ENCODE data around the gene PARP14.

Gene PARP14

DNA sequence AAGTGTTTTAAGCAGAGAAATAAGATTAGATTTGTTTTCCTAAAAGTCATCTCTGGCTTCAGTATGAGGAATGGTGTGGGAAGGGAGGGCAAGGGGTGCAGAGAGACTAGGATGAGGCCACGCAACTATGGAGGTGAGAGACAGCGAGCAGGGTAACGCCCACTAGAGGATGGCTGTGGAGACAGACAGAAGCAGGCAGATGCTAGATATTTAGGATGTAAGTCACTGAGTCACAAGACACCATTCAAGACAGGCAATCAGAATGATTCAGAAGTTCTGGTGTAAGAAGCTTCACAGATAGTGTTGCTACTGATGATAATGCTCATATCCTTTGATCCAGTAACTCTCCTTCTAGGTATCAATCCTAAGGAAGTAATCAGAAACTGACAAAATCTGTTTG, 93.9 kb downstream of the PARP14 start:
- no peak for TF ChIP-seq FOXK2 (IDR thresholded peaks at IDR 0.05)
- no peak for TF ChIP-seq L3MBTL2 (conservative IDR thresholded peaks at IDR 0.05)
- TF ChIP-seq NFRKB (IDR thresholded peaks at IDR 0.05), result no peak
- TF ChIP-seq FOXM1 (IDR thresholded peaks at IDR 0.05; ENCODE audit: borderline replicate concordance), result no peak
- no peak for TF ChIP-seq SP1 (IDR thresholded peaks at IDR 0.05)
- CTCF ChIA-PET, result no interaction called here
- no peak for DNase-seq (ENCODE audit: extremely low spot score)
- POLR2A ChIA-PET, result no interaction called here

DNA sequence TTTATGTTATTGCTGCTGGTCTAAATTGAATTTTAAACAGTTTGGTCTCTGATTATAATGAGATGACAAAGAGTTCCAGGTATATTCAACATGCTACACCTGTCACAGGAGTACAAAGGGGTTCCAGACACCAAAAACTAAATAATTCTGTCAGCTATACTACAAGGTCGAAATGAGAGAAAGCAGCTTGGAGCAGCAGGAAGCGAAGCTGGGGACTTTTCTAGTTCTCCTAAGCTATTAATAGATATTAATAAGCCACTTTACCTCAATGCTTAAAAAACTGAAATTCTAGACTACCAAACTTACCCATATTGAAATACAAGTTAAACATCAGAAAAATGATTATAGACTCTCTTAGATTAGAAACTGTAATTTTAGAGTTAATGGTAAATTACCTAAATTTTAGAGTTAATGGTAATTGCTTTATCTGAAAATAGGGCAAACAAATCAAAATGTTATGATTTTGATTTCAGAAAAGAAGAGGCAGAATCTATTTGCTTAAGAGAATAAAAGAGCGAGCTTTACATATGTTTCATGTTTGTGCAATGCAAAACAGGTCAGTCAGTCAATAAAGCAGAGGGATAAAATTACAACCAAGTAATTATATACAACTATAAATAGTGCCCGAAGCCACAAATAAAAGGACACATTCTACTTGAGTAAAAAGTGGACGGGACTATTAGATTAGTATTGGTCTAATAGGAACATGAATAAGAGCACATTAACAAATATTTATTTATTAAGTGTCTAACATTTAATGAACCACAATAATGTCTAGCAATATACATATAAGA, 96.2 kb downstream of the PARP14 start:
- no peak for TF ChIP-seq SUZ12 (IDR thresholded peaks at IDR 0.05)
- TF ChIP-seq, protein P1, sequence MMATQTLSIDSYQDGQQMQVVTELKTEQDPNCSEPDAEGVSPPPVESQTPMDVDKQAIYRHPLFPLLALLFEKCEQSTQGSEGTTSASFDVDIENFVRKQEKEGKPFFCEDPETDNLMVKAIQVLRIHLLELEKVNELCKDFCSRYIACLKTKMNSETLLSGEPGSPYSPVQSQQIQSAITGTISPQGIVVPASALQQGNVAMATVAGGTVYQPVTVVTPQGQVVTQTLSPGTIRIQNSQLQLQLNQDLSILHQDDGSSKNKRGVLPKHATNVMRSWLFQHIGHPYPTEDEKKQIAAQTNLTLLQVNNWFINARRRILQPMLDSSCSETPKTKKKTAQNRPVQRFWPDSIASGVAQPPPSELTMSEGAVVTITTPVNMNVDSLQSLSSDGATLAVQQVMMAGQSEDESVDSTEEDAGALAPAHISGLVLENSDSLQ (IDR thresholded peaks at IDR 0.05), result no peak
- no peak for DNase-seq (ENCODE audit: extremely low spot score)
- ChIA-PET POLR2A (no interaction called here), CTCF (interaction anchor here (1.0 kb wide), 1 partner anchor 22 kb away, joined by 3 read pairs; no protein-coding TSS in a partner anchor)

DNA sequence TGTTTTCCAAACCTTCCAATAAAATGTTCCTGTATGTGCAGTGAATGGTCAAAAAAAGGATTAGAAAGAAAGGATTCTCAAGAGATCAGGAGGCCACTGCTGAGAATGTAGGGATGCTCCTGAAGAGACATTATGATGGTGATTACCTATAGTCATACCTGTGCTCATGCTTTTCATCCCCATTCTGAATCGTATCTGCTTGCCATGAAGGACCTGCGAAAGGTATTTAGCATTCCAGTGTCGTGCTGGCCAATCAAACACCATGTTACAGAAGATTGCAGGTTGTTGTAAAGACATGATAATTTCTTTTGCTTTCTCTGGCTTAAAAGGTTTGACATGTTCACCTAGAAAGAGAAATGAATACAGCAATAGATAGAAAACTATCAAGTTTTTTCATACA, 96.9 kb downstream of the PARP14 start:
- POLR2A ChIA-PET, result no interaction called here
- TF ChIP-seq TARDBP (IDR thresholded peaks at IDR 0.05) (no peak), BHLHE40 (IDR thresholded peaks at IDR 0.05; ENCODE audit: borderline replicate concordance) (no peak), FOXA1 (IDR thresholded peaks at IDR 0.05) (no peak), SUZ12 (IDR thresholded peaks at IDR 0.05) (no peak), CTBP1 (IDR thresholded peaks at IDR 0.05; ENCODE audit: borderline replicate concordance) (no peak), L3MBTL2 (conservative IDR thresholded peaks at IDR 0.05) (no peak), LEF1 (IDR thresholded peaks at IDR 0.05; ENCODE audit: borderline replicate concordance) (no peak), ARNT (IDR thresholded peaks at IDR 0.05) (no peak), HDGF (IDR thresholded peaks at IDR 0.05; ENCODE audit: borderline replicate concordance) (no peak), FOXM1 (IDR thresholded peaks at IDR 0.05; ENCODE audit: borderline replicate concordance) (no peak), NFRKB (IDR thresholded peaks at IDR 0.05) (no peak), FOXK2 (IDR thresholded peaks at IDR 0.05) (no peak)
- TF ChIP-seq, protein P1 (IDR thresholded peaks at IDR 0.05), result no peak
- no peak for DNase-seq (ENCODE audit: extremely low spot score)
- CTCF ChIA-PET, result no interaction called here
